ENCODE data around the gene HMCN1.

HMCN1 gene

GRCh38 chr1:185911978-185912377 lies 177.8 kb downstream of the HMCN1 start:
- no peak for DNase-seq (ENCODE audit: low read depth)
- TF ChIP-seq, protein P1, sequence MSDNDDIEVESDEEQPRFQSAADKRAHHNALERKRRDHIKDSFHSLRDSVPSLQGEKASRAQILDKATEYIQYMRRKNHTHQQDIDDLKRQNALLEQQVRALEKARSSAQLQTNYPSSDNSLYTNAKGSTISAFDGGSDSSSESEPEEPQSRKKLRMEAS (IDR thresholded peaks at IDR 0.05; ENCODE audit: low read depth, low read length) = no peak
- TF ChIP-seq MYC (IDR thresholded peaks at IDR 0.05; ENCODE audit: low read depth, low read length) (no peak), POLR2A (IDR thresholded peaks at IDR 0.05; ENCODE audit: extremely low read depth, insufficient read length) (no peak)
- TF ChIP-seq, protein P2, sequence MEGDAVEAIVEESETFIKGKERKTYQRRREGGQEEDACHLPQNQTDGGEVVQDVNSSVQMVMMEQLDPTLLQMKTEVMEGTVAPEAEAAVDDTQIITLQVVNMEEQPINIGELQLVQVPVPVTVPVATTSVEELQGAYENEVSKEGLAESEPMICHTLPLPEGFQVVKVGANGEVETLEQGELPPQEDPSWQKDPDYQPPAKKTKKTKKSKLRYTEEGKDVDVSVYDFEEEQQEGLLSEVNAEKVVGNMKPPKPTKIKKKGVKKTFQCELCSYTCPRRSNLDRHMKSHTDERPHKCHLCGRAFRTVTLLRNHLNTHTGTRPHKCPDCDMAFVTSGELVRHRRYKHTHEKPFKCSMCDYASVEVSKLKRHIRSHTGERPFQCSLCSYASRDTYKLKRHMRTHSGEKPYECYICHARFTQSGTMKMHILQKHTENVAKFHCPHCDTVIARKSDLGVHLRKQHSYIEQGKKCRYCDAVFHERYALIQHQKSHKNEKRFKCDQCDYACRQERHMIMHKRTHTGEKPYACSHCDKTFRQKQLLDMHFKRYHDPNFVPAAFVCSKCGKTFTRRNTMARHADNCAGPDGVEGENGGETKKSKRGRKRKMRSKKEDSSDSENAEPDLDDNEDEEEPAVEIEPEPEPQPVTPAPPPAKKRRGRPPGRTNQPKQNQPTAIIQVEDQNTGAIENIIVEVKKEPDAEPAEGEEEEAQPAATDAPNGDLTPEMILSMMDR (IDR thresholded peaks at IDR 0.05; ENCODE audit: low read depth, low read length) = no peak
- H3K4me3 ChIP-seq (ENCODE audit: low read depth, low read length) = no peak overlapping the region

- no peak overlapping the region for H3K4me3 ChIP-seq (ENCODE audit: low read depth, low read length)
- no peak for DNase-seq (ENCODE audit: low read depth)
- TF ChIP-seq, protein P2 (IDR thresholded peaks at IDR 0.05; ENCODE audit: low read depth, low read length) = no peak
- TF ChIP-seq MYC (IDR thresholded peaks at IDR 0.05; ENCODE audit: low read depth, low read length) (no peak), POLR2A (IDR thresholded peaks at IDR 0.05; ENCODE audit: extremely low read depth, insufficient read length) (no peak)
Measured at GRCh38 chr1:185912504-185912903, 178.3 kb downstream of the HMCN1 start.

GRCh38 chr1:185914089-185914488 lies 179.9 kb downstream of the HMCN1 start:
- TF ChIP-seq POLR2A (IDR thresholded peaks at IDR 0.05; ENCODE audit: extremely low read depth, insufficient read length) (no peak), MYC (IDR thresholded peaks at IDR 0.05; ENCODE audit: low read depth, low read length) (no peak)
- TF ChIP-seq, protein P1 (IDR thresholded peaks at IDR 0.05; ENCODE audit: low read depth, low read length) = no peak
- TF ChIP-seq, protein P2 (IDR thresholded peaks at IDR 0.05; ENCODE audit: low read depth, low read length) = no peak
- H3K4me3 ChIP-seq (ENCODE audit: low read depth, low read length) = no peak overlapping the region
- DNase-seq (ENCODE audit: low read depth) = no peak

- H3K4me3 ChIP-seq (ENCODE audit: low read depth, low read length) = no peak overlapping the region
- no peak for DNase-seq (ENCODE audit: low read depth)
- TF ChIP-seq MYC (IDR thresholded peaks at IDR 0.05; ENCODE audit: low read depth, low read length) = no peak
- TF ChIP-seq, protein P2 (IDR thresholded peaks at IDR 0.05; ENCODE audit: low read depth, low read length) = no peak
- TF ChIP-seq, protein P1 (IDR thresholded peaks at IDR 0.05; ENCODE audit: low read depth, low read length) = no peak
- TF ChIP-seq POLR2A (IDR thresholded peaks at IDR 0.05; ENCODE audit: extremely low read depth, insufficient read length) = no peak
Measured at GRCh38 chr1:185916861-185917260, 182.7 kb downstream of the HMCN1 start.

DNA sequence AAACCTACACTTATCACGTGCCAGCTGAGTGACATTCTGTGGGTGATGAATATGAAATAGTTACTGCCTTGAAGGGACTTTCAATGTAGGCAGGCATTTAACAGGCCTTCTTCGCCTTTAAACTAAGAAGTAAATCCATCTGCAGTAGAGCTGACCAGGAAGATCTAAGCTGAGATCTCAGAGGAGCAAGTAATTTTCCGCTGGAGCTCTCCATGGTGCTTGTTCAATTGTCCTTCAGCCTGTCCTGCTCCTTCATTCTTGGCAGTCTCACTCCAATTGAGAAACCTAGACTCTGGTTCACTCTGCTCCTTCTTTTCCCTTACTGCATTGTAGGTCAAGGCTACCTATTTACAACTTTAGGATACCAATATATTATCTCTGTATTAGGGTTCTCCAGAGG lies 183.5 kb downstream of the HMCN1 start:
- no peak overlapping the region for H3K4me3 ChIP-seq (ENCODE audit: low read depth, low read length)
- TF ChIP-seq POLR2A (IDR thresholded peaks at IDR 0.05; ENCODE audit: extremely low read depth, insufficient read length) = no peak
- TF ChIP-seq, protein P2 (IDR thresholded peaks at IDR 0.05; ENCODE audit: low read depth, low read length) = no peak
- TF ChIP-seq, protein P1 (IDR thresholded peaks at IDR 0.05; ENCODE audit: low read depth, low read length) = no peak
- TF ChIP-seq MYC (IDR thresholded peaks at IDR 0.05; ENCODE audit: low read depth, low read length) = no peak
- DNase-seq (ENCODE audit: low read depth) = peak; percentile 25

- no peak for DNase-seq (ENCODE audit: low read depth)
- TF ChIP-seq, protein P2 (IDR thresholded peaks at IDR 0.05; ENCODE audit: low read depth, low read length) = no peak
- TF ChIP-seq POLR2A (IDR thresholded peaks at IDR 0.05; ENCODE audit: extremely low read depth, insufficient read length) = no peak
- no peak for TF ChIP-seq MYC (IDR thresholded peaks at IDR 0.05; ENCODE audit: low read depth, low read length)
- TF ChIP-seq, protein P1 (IDR thresholded peaks at IDR 0.05; ENCODE audit: low read depth, low read length) = no peak
Measured at GRCh38 chr1:185920602-185921001, 186.4 kb downstream of the HMCN1 start.

More at GRCh38 chr1:185920602-185921001, 186.4 kb downstream of the HMCN1 start:
- H3K4me3 ChIP-seq (ENCODE audit: low read depth, low read length) = no peak overlapping the region
